A673 (cell line): Measurements from ENCODE around the gene SLC16A5. TPM values are rescaled to one million over a fixed set of nuclear protein-coding genes. Genes with fewer than 3 reads are reported as not detected.

Experiments used
- BruUV-seq: library from RNA; stranded (reverse); fragments of 400-500 nt; replicated peaks from 2 replicates; lab custom pipeline; 2021; lab: Mats Ljungman, UMichigan
- CTCF ChIA-PET: fragments of 300-600 bp; sonication (Branson Sonifier 250); formaldehyde crosslinking; loops from one replicate; lab custom pipeline; 2022; ENCODE audit warnings: antibody characterized with exemption; lab: Charles Lee
- POLR2A ChIA-PET: fragments of 300-600 bp; sonication (Branson Sonifier 250); formaldehyde crosslinking; loops from one replicate; lab custom pipeline; 2022; ENCODE audit warnings: antibody characterized with exemption; ENCODE audit not compliant: low non-redundant PET; lab: Charles Lee
- DNase-seq: peaks from one replicate; pipeline ENCODE4 v3.0.0-alpha.2; 2015; ENCODE audit warnings: low spot score
- H3K27ac ChIP-seq: fragments of 200-600 bp; sonication (generic); 2 replicates; pipeline ENCODE4 v1.5.1; 2016; ENCODE audit warnings: mixed run types, low read depth, mild to moderate bottlenecking, mixed read lengths, antibody characterized with exemption, low read length; ENCODE audit not compliant: poor library complexity, severe bottlenecking
- H3K27me3 ChIP-seq: fragments of 200-600 bp; sonication (generic); replicated peaks from 2 replicates; pipeline ENCODE4 v1.6.1; 2017; ENCODE audit warnings: mixed run types, low read depth, mild to moderate bottlenecking, mixed read lengths, antibody characterized with exemption, low read length; ENCODE audit not compliant: insufficient read depth, poor library complexity
- H3K36me3 ChIP-seq: fragments of 200-600 bp; sonication (generic); 2 replicates; pipeline ENCODE4 v1.6.1; 2016; ENCODE audit warnings: mixed run types, mild to moderate bottlenecking, mixed read lengths, antibody characterized with exemption, low read length; ENCODE audit not compliant: insufficient read depth, poor library complexity, severe bottlenecking
- H3K4me1 ChIP-seq: fragments of 200-600 bp; sonication (generic); 2 replicates; pipeline ENCODE4 v1.6.1; 2017; ENCODE audit warnings: mixed run types, mild to moderate bottlenecking, mixed read lengths, antibody characterized with exemption, low read length; ENCODE audit not compliant: insufficient read depth, poor library complexity, severe bottlenecking
- H3K4me3 ChIP-seq: fragments of 200-600 bp; sonication (generic); 2 replicates; pipeline ENCODE4 v1.5.1; 2016; ENCODE audit warnings: low read depth, mixed run types, mild to moderate bottlenecking, mixed read lengths, low read length; ENCODE audit not compliant: poor library complexity, severe bottlenecking
- H3K9me3 ChIP-seq: fragments of 200-600 bp; sonication (generic); 2 replicates; pipeline ENCODE4 v1.6.1; 2016; ENCODE audit warnings: mixed run types, low read depth, mild to moderate bottlenecking, mixed read lengths, antibody characterized with exemption, low read length; ENCODE audit not compliant: poor library complexity, severe bottlenecking
- CTCF ChIP-seq: fragments of 300-800, 200-600 bp; sonication (generic); conservative IDR thresholded peaks from 2 replicates; pipeline ENCODE4 v1.5.1; 2017; ENCODE audit warnings: low read depth, mild to moderate bottlenecking, antibody characterized with exemption, low read length, moderate library complexity, mixed read lengths
- EZH2 ChIP-seq: fragments of 200-600 bp; sonication (generic); IDR thresholded peaks from 2 replicates; pipeline ENCODE4 v1.6.1; 2017; ENCODE audit warnings: borderline replicate concordance, low read depth, mild to moderate bottlenecking, mixed read lengths, antibody characterized with exemption, low read length; ENCODE audit not compliant: poor library complexity, severe bottlenecking
- intact Hi-C: fragments of 100-400 bp; cut with micrococcal nuclease; formaldehyde crosslinking; loops from one replicate; pipeline ENCODE4 v1.10.0; 2022; ENCODE audit not compliant: unreplicated experiment
- total RNA-seq: library from RNA; stranded (reverse); gene quantifications from 2 replicates; pipeline ENCODE4 v1.2.3, GENCODE V29; 2021

The SLC16A5 gene
- total RNA-seq, 1 experiment from 2014 or later = 0.80 TPM

DNA sequence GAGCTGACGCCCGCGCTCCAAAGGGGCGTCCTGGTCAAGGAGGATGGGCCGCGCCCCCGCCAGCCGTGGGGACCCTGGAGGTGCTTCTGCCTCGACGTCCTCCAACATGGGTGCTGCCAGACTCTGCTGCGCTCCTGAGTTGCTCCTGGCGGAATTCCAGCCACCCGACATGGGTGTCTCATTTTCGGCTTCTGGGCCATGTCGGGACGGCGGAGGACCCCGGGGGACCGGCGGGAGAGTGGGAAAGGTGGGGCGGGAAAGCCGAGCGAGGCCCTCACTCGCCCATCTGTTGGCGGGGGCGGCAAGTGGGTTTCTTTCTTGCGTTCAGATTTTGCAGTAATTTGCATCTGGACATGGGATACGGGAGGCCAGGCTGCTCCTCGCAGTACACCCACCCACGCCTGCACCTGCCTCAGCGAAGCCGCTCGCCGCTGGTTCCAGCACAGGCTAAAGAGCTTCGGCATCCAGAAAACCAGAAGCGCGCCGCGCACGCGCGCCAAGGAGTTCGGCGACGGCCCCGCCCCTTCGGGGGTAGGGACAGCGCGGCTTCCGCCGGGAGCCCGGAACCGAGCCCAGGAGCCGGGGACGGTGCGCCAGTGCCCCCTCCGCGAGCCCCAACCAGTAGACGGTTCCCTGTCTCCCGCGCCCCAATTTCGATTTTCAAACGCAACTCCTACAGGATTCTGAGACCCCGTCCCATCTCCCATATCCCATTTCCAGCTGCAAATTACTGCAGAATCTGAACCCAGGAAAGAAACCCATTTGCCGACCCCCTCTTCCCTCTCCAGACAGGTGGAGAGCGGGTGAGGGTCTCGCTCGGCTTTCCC, 21.9 kb downstream of the SLC16A5 start, which contains the start of gene ARMC7:
ARMC7 (plus strand) TSS at position 563 of the 827 bp plus-strand sequence. CDS start 320 bp downstream, outside the sequence.
- TF ChIP-seq EZH2 = no peak
- no peak for TF ChIP-seq CTCF
- ChIA-PET POLR2A (interaction anchor here (0.5 kb wide), 1 partner anchor 9 kb away, joined by 5 read pairs; no protein-coding TSS in a partner anchor), CTCF (interaction anchor here (0.9 kb wide), 1 partner anchor 131 kb away, joined by 3 read pairs; no protein-coding TSS in a partner anchor)
- no peaks in the 10 kb centered on the region for H3K36me3 ChIP-seq
- peaks cover 12% of the 10 kb centered on the region for H3K4me1 ChIP-seq
- H3K27ac ChIP-seq = peak within 1 kb of the TSS; percentile 43
- no peaks in the 10 kb centered on the region for H3K9me3 ChIP-seq
- intact Hi-C loops = loop anchor here (10.0 kb wide), 1 partner anchor 145 kb away; no protein-coding TSS in a partner anchor
- H3K27me3 ChIP-seq = no peaks in the 10 kb centered on the region
- H3K4me3 ChIP-seq = peak within 1 kb of the TSS; percentile 74
- peak; percentile 88 for DNase-seq
- no TSS peak for BruUV-seq

- DNase-seq = no peak
- CTCF ChIA-PET = interaction anchor here (0.6 to 1.0 kb wide), 4 partner anchors 20 to 1127 kb away, joined by 3 to 5 read pairs (median 4); no protein-coding TSS in a partner anchor
Measured at GRCh38 chr17:75110234-75110937, 22.6 kb downstream of the SLC16A5 start.

More at GRCh38 chr17:75110234-75110937, 22.6 kb downstream of the SLC16A5 start:
- Histone ChIP-seq H3K27ac (peak overlapping the region; percentile 22), H3K4me3 (peak overlapping the region; percentile 74), H3K4me1 (peaks cover 8% of the 10 kb centered on the region), H3K9me3 (no peaks in the 10 kb centered on the region), H3K27me3 (no peaks in the 10 kb centered on the region), H3K36me3 (no peaks in the 10 kb centered on the region)
- intact Hi-C loops = loop anchor here (10.0 kb wide), 1 partner anchor 146 kb away; no protein-coding TSS in a partner anchor
- TF ChIP-seq CTCF (no peak), EZH2 (no peak)
- POLR2A ChIA-PET = interaction anchor here (0.5 to 0.6 kb wide), 2 partner anchors 10 to 25 kb away, joined by 5 to 17 read pairs; no protein-coding TSS in a partner anchor
- no TSS peak for BruUV-seq
